Left hindlimb (tissue), 1 donor: ENCODE measurements around the gene UFM1.
"Not testable (repeated sequence)": the region's sequence is repeated elsewhere in the genome, so short reads cannot be mapped to it uniquely, and the experiment has no call there.

ENCODE experiments used
- DNase-seq: peaks from one replicate; pipeline ENCODE4 v3.0.0-alpha.2; 2018

Gene UFM1

GRCh38 chr13:38349390-38350113 lies at the start of gene UFM1:
Gene UFM1 (plus strand): TSS chr13:38349851. CDS start chr13:38349920, 69 bp downstream.
- peak; percentile 95 for DNase-seq

- DNase-seq, result no peak
Observed at GRCh38 chr13:38301236-38301635, 48.4 kb upstream of the UFM1 start.

GRCh38 chr13:38303816-38304320 lies 45.8 kb upstream of the UFM1 start:
- DNase-seq, result no peak

GRCh38 chr13:38308736-38309135 lies 40.9 kb upstream of the UFM1 start:
- no peak for DNase-seq

- no peak for DNase-seq
Observed at GRCh38 chr13:38309397-38309796, 40.3 kb upstream of the UFM1 start.

- DNase-seq, result not testable (repeated sequence)
Observed at GRCh38 chr13:38311175-38311574, 38.5 kb upstream of the UFM1 start.

GRCh38 chr13:38316129-38316528 lies 33.5 kb upstream of the UFM1 start:
- no peak for DNase-seq

GRCh38 chr13:38321654-38322053 lies 28.0 kb upstream of the UFM1 start:
- no peak for DNase-seq

GRCh38 chr13:38325426-38325825 lies 24.2 kb upstream of the UFM1 start:
- DNase-seq, result no peak

- no peak for DNase-seq
Observed at GRCh38 chr13:38328699-38329098, 21.0 kb upstream of the UFM1 start.

GRCh38 chr13:38334845-38335244 lies 14.8 kb upstream of the UFM1 start:
- DNase-seq, result no peak

GRCh38 chr13:38338089-38338488 lies 11.6 kb upstream of the UFM1 start:
- DNase-seq, result no peak

- DNase-seq, result no peak
Observed at GRCh38 chr13:38340624-38341023, 9.0 kb upstream of the UFM1 start.

- no peak for DNase-seq
Observed at GRCh38 chr13:38341149-38341692, 8.4 kb upstream of the UFM1 start.

- no peak for DNase-seq
Observed at GRCh38 chr13:38346764-38347163, 2.9 kb upstream of the UFM1 start.

- DNase-seq, result peak; percentile 20
Observed at GRCh38 chr13:38348861-38349389, 726 bp upstream of the UFM1 start.

- DNase-seq, result peak; percentile 76
Observed at GRCh38 chr13:38350114-38350617, 515 bp downstream of the UFM1 start.

- no peak for DNase-seq
Observed at GRCh38 chr13:38355595-38356119, 6.0 kb downstream of the UFM1 start.

GRCh38 chr13:38358684-38359083 lies 9.0 kb downstream of the UFM1 start:
- DNase-seq, result no peak

- DNase-seq, result no peak
Observed at GRCh38 chr13:38361542-38362262, 12.1 kb downstream of the UFM1 start.

- DNase-seq, result no peak
Observed at GRCh38 chr13:38363219-38363618, 13.6 kb downstream of the UFM1 start.

GRCh38 chr13:38363746-38364145 lies 14.1 kb downstream of the UFM1 start:
- DNase-seq, result not testable (repeated sequence)

GRCh38 chr13:38365661-38366060 lies 16.0 kb downstream of the UFM1 start:
- no peak for DNase-seq
